HepG2 (cell line): ENCODE measurements around the gene COX4I2. TPM values are rescaled to one million over a fixed set of nuclear protein-coding genes. Genes with fewer than 3 reads are reported as not detected.
A peak's percentile ranks its signal among the peaks of the same experiment; 100 is the strongest.

Experiments
- CTCF ChIP-seq: sonication (generic); formaldehyde crosslinking; IDR thresholded peaks from 2 replicates; pipeline ENCODE4 v1.5.0; 2020; ENCODE audit warnings: mild to moderate bottlenecking, missing genetic modification reagents, moderate library complexity
- GABPB1 ChIP-seq: IDR thresholded peaks from 2 replicates; pipeline ENCODE4 v1.6.1; 2016; ENCODE audit warnings: mild to moderate bottlenecking, missing genetic modification reagents, moderate library complexity, missing compliant biosample characterization
- GTF2F1 ChIP-seq: fragments of 150-350 bp; IDR thresholded peaks from 2 replicates; pipeline ENCODE4 v1.6.1; 2014; ENCODE audit warnings: low read length
- HHEX ChIP-seq: IDR thresholded peaks from 2 replicates; pipeline ENCODE4 v1.6.1; 2016; ENCODE audit warnings: control low read depth
- HOMEZ ChIP-seq: IDR thresholded peaks from 2 replicates; pipeline ENCODE4 v1.6.1; 2016; ENCODE audit warnings: low read depth
- HOXD1 ChIP-seq: sonication (generic); formaldehyde crosslinking; IDR thresholded peaks from 2 replicates; pipeline ENCODE4 v1.5.0; 2020; ENCODE audit warnings: missing genetic modification reagents
- KLF16 ChIP-seq, 2 experiments: sonication (generic) in 1 of 2; formaldehyde crosslinking in 1 of 2; IDR thresholded peaks; 2 replicates each; pipeline versions ENCODE4 v1.6.1 to v1.8.0; 2016 to 2023; ENCODE audit warnings: missing genetic modification reagents in 2 of 2, missing compliant biosample characterization in 1 of 2
- MXD1 ChIP-seq: sonication (generic); formaldehyde crosslinking; IDR thresholded peaks from 2 replicates; pipeline ENCODE4 v1.4.0; 2020; ENCODE audit warnings: mild to moderate bottlenecking, missing genetic modification reagents
- PITX1 ChIP-seq: sonication (generic); formaldehyde crosslinking; IDR thresholded peaks from 2 replicates; pipeline ENCODE4 v1.5.1; 2020; ENCODE audit warnings: mild to moderate bottlenecking, missing genetic modification reagents
- RFX5 ChIP-seq: IDR thresholded peaks from 2 replicates; pipeline ENCODE4 v1.6.1; 2011; ENCODE audit warnings: low read depth, low read length, improper control_type of control experiment
- ZFP36L2 ChIP-seq: sonication (generic); formaldehyde crosslinking; IDR thresholded peaks from 2 replicates; pipeline ENCODE4 v1.4.0; 2020; ENCODE audit warnings: missing genetic modification reagents
- ZNF318 ChIP-seq: sonication (generic); formaldehyde crosslinking; IDR thresholded peaks from 2 replicates; pipeline ENCODE4 v1.4.0; 2020; ENCODE audit warnings: mild to moderate bottlenecking, missing genetic modification reagents
- ZNF34 ChIP-seq: sonication (generic); formaldehyde crosslinking; IDR thresholded peaks from 2 replicates; pipeline ENCODE4 v1.4.0; 2020; ENCODE audit warnings: mild to moderate bottlenecking, missing genetic modification reagents, borderline replicate concordance
- ZNF460 ChIP-seq: sonication (generic); formaldehyde crosslinking; IDR thresholded peaks from 2 replicates; pipeline ENCODE4 v1.5.1; 2020; ENCODE audit warnings: missing genetic modification reagents, mild to moderate bottlenecking, borderline replicate concordance
- ZNF513 ChIP-seq: sonication (generic); formaldehyde crosslinking; conservative IDR thresholded peaks from 2 replicates; pipeline ENCODE4 v1.5.0; 2020; ENCODE audit warnings: missing genetic modification reagents
- polyA plus RNA-seq, 8 experiments: library from polyadenylated mRNA; depleted of rRNA in 3 of 8; stranded (reverse) in 7 of 8; unstranded in 1 of 8; fragments of >200 nt; fragmentation: Illumina TruSeq in 4 of 8; extraction: Trizol in 4 of 8; gene quantifications; 2 replicates each; pipeline versions ENCODE4 v1.2.1 to v1.2.3, GENCODE V29; 2011 to 2016; ENCODE audit warnings: low read depth in 4 of 8, missing spikeins in 1 of 8, mixed read lengths in 1 of 8; ENCODE audit not compliant: insufficient read depth in 1 of 8
- total RNA-seq, 5 experiments: library from RNA; depleted of rRNA; stranded (reverse); fragments of >200 nt; fragmentation: Illumina TruSeq; extraction: Trizol; gene quantifications; 2 replicates each; pipeline ENCODE4 v1.2.3, GENCODE V29; 2016; ENCODE audit warnings: low read depth in 1 of 5

COX4I2 gene
- total and polyA plus RNA-seq, 2 of the 13 experiments (the other 11 are each of a cell fraction or from before 2014, with no cell fraction given), result 1.1 TPM; not detected in 1

- TF ChIP-seq GABPB1 (no peak), MXD1 (CRISPR knock-in tag) (peak; percentile 55; the same call in 1 of the 2 replicates), ZFP36L2 (CRISPR knock-in tag) (no peak), ZNF34 (CRISPR knock-in tag) (0 out of 2 replicates have a peak, but pooled peaks have one; percentile 51), CTCF (no peak), HHEX (no peak), HOXD1 (CRISPR knock-in tag) (no peak), ZNF318 (CRISPR knock-in tag) (0 out of 2 replicates have a peak, but pooled peaks have one; percentile 61), ZNF513 (CRISPR knock-in tag) (no peak), ZNF460 (no peak), KLF16 (CRISPR knock-in tag; IDR thresholded peaks at IDR 0.05) (no peak), HOMEZ (CRISPR knock-in tag) (no peak), RFX5 (no peak), PITX1 (no peak), GTF2F1 (no peak)
Measured at GRCh38 chr20:31667315-31668285, 29.9 kb downstream of the COX4I2 start (continued).
